Kidney epithelial cell (primary cell): ENCODE measurements around the gene MYB. TPM values are rescaled to one million over a fixed set of nuclear protein-coding genes. Genes with fewer than 3 reads are reported as not detected.

Source experiments
- DNase-seq: peaks from one replicate; pipeline ENCODE4 v3.0.0-alpha.2; 2010; ENCODE audit warnings: low read depth
- H3K27me3 ChIP-seq: 2 replicates; pipeline ENCODE4 v1.6.0; 2011; ENCODE audit warnings: low read length; ENCODE audit not compliant: control insufficient read depth, insufficient read depth
- H3K36me3 ChIP-seq: 2 replicates; pipeline ENCODE4 v1.5.1; 2011; ENCODE audit warnings: low read length; ENCODE audit not compliant: control insufficient read depth, insufficient read depth
- H3K4me3 ChIP-seq: 2 replicates; pipeline ENCODE4 v1.5.1; 2011; ENCODE audit warnings: low read depth, mild to moderate bottlenecking, control low read depth, low read length
- CTCF ChIP-seq: IDR thresholded peaks from 2 replicates; pipeline ENCODE4 v1.5.1; 2011; ENCODE audit warnings: mild to moderate bottlenecking, moderate library complexity, low read length, control low read depth, inconsistent platforms; ENCODE audit not compliant: insufficient read depth, poor library complexity, severe bottlenecking
- total RNA-seq: library from RNA; depleted of rRNA; stranded (reverse); fragments of >200 nt; gene quantifications from 2 replicates; pipeline ENCODE4 v1.2.3, GENCODE V29; 2015

MYB gene
- total RNA-seq, 1 donor from 2014 or later: 1.7 TPM

DNA sequence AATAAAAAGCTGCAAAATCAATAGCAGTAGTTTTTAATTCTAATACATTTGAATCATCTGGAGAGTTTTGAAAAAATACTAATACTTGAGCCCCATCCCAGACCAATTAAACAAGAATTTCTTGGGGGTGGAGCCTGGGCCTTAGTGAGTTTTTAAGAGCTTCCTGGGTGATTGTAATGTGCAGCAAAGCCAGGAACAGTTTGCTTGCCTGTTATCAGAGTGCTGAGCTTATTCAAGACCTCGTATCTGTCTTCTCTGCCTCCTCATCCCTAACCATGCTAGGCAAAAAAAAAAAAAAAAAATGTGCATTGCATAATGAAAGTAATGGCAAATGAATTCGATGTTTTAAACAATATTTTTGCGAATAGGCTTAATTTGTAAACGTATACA lies 36.4 kb upstream of the MYB start:
- no peak overlapping the region for H3K4me3 ChIP-seq
- no peaks in the 10 kb centered on the region for H3K36me3 ChIP-seq
- no peak for DNase-seq
- TF ChIP-seq CTCF: no peak
- H3K27me3 ChIP-seq: no peaks in the 10 kb centered on the region

- peak; percentile 66 for TF ChIP-seq CTCF
- Histone ChIP-seq H3K4me3 (no peak overlapping the region), H3K36me3 (no peaks in the 10 kb centered on the region), H3K27me3 (no peaks in the 10 kb centered on the region)
- DNase-seq: no peak
Measured at GRCh38 chr6:135145063-135145800, 35.9 kb upstream of the MYB start.

GRCh38 chr6:135146162-135146934 lies 34.8 kb upstream of the MYB start:
- no peak for DNase-seq
- no peaks in the 10 kb centered on the region for H3K27me3 ChIP-seq
- H3K4me3 ChIP-seq: no peak overlapping the region
- H3K36me3 ChIP-seq: no peaks in the 10 kb centered on the region
- TF ChIP-seq CTCF: no peak

DNA sequence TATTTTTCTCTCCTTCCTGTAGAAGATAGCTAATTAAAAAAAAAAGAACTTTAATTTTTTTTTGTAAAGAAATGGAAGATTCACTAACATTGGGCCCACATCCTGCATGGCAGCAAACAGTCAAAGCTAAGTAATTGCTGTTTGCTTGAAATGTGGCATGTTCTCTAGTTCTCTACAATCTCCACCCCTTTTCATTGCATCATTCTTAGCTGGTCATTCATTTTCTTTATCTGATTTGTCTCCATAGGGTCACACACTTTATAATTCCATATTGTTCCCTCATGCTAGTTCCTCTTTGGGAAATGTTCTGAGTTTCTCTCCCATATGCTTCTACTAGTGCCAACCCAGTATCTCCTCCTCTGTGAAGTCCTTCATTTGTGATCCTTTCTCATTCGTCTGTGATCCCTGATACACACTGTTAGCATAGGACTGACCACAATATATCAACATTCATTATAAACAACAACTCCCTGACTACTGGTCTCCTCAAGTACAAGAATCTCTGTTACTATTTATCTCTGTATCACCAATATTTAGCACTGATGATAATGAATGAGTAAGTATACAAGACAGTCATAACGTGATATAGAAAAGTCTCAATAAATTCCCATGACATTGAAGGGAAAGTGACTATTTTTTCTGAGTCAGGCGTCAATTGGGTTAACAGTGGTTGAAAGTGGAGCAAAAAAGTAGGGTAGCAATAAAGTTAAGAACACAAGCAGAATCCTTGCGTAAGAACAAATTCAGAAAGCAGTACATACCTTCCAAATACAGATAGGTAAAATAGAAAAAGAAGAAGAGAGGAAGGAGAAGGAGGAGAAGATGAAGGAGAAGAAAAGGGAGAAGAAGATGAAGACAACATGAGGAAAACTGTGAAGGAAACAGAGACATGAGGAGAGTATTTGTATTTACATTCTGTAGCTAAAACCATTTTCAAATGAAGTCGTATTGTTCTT lies 33.2 kb upstream of the MYB start:
- H3K36me3 ChIP-seq: no peaks in the 10 kb centered on the region
- no peaks in the 10 kb centered on the region for H3K27me3 ChIP-seq
- no peak overlapping the region for H3K4me3 ChIP-seq
- TF ChIP-seq CTCF: no peak
- no peak for DNase-seq

DNA sequence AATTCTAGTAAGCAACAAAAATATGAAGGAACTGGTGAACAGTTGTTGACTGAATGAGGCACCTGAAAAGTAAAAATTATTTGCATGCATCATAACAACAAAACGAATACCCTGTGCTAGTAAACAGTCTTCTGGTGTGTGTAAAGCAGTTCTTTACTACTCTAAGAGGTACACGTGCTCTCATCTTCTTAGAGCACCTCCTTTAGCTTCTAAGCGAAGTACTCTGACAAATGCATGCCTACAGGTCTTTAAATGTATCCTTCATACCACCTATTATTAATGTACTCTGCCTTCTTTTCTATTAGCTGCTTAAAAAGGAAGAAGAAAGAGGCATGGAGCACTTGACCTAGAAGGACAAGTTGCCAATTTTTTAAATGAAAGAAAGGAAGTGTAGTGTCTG lies 32.2 kb upstream of the MYB start:
- no peak overlapping the region for H3K4me3 ChIP-seq
- TF ChIP-seq CTCF: no peak
- no peaks in the 10 kb centered on the region for H3K27me3 ChIP-seq
- no peaks in the 10 kb centered on the region for H3K36me3 ChIP-seq
- DNase-seq: no peak
